Measurements from ENCODE around the gene CPEB3. TPM values are rescaled to one million over a fixed set of nuclear protein-coding genes. Genes with fewer than 3 reads are reported as not detected.
A peak's percentile ranks its signal among the peaks of the same experiment; 100 is the strongest.

The CPEB3 gene
- total RNA-seq, 1 experiment from 2014 or later: 1.0 TPM

GRCh38 chr10:92239151-92239599 is 51.7 kb downstream of the CPEB3 start:
- Histone ChIP-seq H3K4me2 (ENCODE audit: insufficient read depth, insufficient read length, low read length) (peak overlapping the region; percentile 99), H3K9ac (ENCODE audit: extremely low read depth, insufficient read length, low read length) (no peak overlapping the region), H2BK5ac (ENCODE audit: insufficient read length, low read length) (no peak overlapping the region), H3K27ac (ENCODE audit: insufficient read length, low read depth, low read length) (no peak overlapping the region), H3K23me2 (ENCODE audit: insufficient read length, low read depth, low read length, poor library complexity, severe bottlenecking) (peaks cover 22% of the 10 kb centered on the region), H4K91ac (ENCODE audit: insufficient read length, low read depth, low read length) (no peak overlapping the region), H3T11ph (ENCODE audit: low read length) (no peak overlapping the region), H3K79me1 (ENCODE audit: insufficient read depth, low read depth, low read length, poor library complexity, severe bottlenecking) (no peaks in the 10 kb centered on the region), H3K56ac (ENCODE audit: insufficient read length, low read depth, low read length) (no peak overlapping the region), H3K27me3 (ENCODE audit: insufficient read depth, low read length) (peaks cover 18% of the 10 kb centered on the region; the same call in 1 of the 2 replicates), H2BK20ac (ENCODE audit: low read depth, low read length, poor library complexity, severe bottlenecking) (no peak overlapping the region), H4K20me1 (ENCODE audit: control insufficient read depth, insufficient read depth, insufficient read length) (no peaks in the 10 kb centered on the region), H2AK5ac (ENCODE audit: insufficient read length, low read length) (no peak overlapping the region), H3K23ac (ENCODE audit: insufficient read length, low read depth, low read length) (no peak overlapping the region), H3K9me3 (ENCODE audit: control insufficient read depth, low read depth, low read length) (no peaks in the 10 kb centered on the region), H2AFZ (ENCODE audit: low read length) (no peak overlapping the region), H4K5ac (ENCODE audit: insufficient read length, low read depth, low read length) (no peak overlapping the region), H3K18ac (ENCODE audit: insufficient read length, low read depth, low read length) (no peak overlapping the region), H3K79me2 (ENCODE audit: insufficient read depth, low read length) (no peaks in the 10 kb centered on the region), H4K8ac (replicated peaks; ENCODE audit: insufficient read length, low read depth, low read length) (no peak overlapping the region), H2BK12ac (ENCODE audit: insufficient read length, low read depth, low read length) (no peak overlapping the region), H2BK120ac (ENCODE audit: low read depth, low read length, poor library complexity, severe bottlenecking) (no peak overlapping the region), H3K14ac (ENCODE audit: insufficient read depth, low read length) (no peak overlapping the region; the same call in 1 of the 2 replicates), H2BK15ac (ENCODE audit: low read depth, low read length) (no peak overlapping the region), H3K4ac (ENCODE audit: low read depth, low read length) (no peak overlapping the region), H3K4me1 (ENCODE audit: insufficient read depth, low read length) (no peaks in the 10 kb centered on the region)
- TF ChIP-seq CTCF (conservative IDR thresholded peaks at IDR 0.05): no peak
- Mint-ChIP-seq H3K4me3 (peak overlapping the region; percentile 78 to 87), H3K9me3 (no peaks in the 10 kb centered on the region), H3K36me3 (ENCODE audit: insufficient read depth in 1 of 3, low read depth in 3 of 3) (peaks cover 0 to 2% (median 0%) of the 10 kb centered on the region in 3 experiments; a peak in 2 of 7 replicates), H3K4me1 (peaks cover 27 to 38% of the 10 kb centered on the region in 2 experiments), H3K27ac (no peak overlapping the region), H3K27me3 (ENCODE audit: low read depth) (peaks cover 63% of the 10 kb centered on the region)
- DNase-seq: no peak
- WGBS (ENCODE audit: extremely low coverage, insufficient read length, low lambda C conversion rate): no CpG with 5 or more reads among the region's 27 CpGs
